GM12864 (cell line): Measurements from ENCODE around the gene KCTD14.

Source experiments
- DNase-seq: peaks from one replicate; pipeline ENCODE4 v3.0.0-alpha.2; 2011; ENCODE audit warnings: low read depth
- H3K4me3 ChIP-seq: 2 replicates; pipeline ENCODE4 v1.5.1; 2011; ENCODE audit warnings: mild to moderate bottlenecking, low read depth, low read length, control low read depth
- TF ChIP-seq, protein P1 (sequence below): IDR thresholded peaks from 2 replicates; pipeline ENCODE4 v1.5.1; 2011; ENCODE audit warnings: low read depth, mild to moderate bottlenecking, moderate library complexity, low read length, control low read depth, inconsistent platforms; ENCODE audit errors: missing control alignments

KCTD14 gene

DNA sequence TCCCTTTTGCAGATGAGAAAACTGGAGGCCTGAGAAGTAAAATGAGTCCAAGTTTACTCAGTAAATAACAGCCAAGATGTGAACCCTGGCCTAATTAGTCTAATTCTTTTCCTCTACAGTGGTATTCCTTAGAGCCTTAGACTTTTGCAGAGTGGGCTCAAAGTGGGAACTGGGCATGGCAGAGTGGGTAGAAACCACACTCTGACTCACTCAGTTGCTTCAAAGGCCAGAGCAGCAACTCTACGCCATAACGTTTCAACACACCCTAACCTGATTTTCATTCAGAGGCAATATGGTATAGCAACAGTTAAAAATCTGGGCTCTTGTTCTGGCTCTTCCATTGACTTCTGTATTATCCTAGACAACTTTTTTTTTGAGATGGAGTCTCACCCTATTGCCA, 43.4 kb upstream of the KCTD14 start:
- no peak for DNase-seq
- TF ChIP-seq, protein P1, sequence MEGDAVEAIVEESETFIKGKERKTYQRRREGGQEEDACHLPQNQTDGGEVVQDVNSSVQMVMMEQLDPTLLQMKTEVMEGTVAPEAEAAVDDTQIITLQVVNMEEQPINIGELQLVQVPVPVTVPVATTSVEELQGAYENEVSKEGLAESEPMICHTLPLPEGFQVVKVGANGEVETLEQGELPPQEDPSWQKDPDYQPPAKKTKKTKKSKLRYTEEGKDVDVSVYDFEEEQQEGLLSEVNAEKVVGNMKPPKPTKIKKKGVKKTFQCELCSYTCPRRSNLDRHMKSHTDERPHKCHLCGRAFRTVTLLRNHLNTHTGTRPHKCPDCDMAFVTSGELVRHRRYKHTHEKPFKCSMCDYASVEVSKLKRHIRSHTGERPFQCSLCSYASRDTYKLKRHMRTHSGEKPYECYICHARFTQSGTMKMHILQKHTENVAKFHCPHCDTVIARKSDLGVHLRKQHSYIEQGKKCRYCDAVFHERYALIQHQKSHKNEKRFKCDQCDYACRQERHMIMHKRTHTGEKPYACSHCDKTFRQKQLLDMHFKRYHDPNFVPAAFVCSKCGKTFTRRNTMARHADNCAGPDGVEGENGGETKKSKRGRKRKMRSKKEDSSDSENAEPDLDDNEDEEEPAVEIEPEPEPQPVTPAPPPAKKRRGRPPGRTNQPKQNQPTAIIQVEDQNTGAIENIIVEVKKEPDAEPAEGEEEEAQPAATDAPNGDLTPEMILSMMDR = no peak
- H3K4me3 ChIP-seq = no peak overlapping the region

DNA sequence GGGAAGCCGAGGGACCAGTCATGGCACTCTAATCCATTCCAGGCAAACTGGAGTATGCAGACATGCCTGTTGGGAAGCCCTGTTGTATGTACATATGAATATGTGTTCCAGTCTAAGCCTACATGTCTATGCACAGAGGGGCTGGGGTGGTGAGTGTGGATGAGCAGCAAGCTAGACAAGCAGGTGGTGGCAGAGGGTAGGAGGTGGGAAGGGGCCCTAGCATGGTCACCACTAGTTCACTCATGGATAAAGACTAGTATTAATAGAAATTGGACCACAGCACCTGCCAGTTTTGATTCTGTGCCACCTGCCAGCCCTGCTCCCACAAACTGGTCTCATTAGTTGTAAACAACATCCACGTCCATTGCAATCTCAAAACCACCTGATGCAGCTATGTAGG, 42.1 kb upstream of the KCTD14 start:
- H3K4me3 ChIP-seq = no peak overlapping the region
- TF ChIP-seq, protein P1 = no peak
- DNase-seq = no peak

DNA sequence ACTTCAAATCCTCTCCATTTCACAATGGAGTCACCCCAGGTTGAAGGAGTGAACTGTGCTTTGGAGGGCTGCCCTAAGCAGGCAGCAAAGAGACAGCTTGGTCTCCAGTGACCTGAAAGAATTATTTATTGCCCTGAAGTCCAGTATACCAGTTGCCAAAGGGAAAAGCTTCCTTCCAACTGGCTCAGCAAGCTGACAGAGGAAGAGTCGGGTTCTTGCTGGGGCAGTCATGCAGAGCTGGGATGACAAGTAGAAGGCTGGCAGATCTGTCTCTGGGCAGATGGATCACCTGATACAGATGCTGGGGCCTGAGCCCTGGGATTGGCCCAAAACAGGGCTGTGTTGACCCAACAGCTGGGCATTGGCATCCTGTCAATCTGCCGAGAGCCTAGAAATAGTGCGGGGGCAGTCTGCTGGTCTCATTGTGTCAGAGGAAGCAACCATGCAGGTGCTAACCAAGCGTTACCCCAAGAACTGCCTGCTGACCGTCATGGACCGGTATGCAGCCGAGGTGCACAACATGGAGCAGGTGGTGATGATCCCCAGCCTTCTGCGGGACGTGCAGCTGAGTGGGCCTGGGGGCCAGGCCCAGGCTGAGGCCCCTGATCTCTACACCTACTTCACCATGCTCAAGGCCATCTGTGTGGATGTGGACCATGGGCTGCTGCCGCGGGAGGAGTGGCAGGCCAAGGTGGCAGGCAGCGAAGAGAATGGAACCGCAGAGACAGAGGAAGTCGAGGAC, 40.5 kb upstream of the KCTD14 start, which contains the start of gene THRSP:
Gene THRSP (plus strand): TSS at position 422 of the 742 bp plus-strand sequence. CDS start 21 bp downstream, at position 443.
- TF ChIP-seq, protein P1 = no peak
- no peak for DNase-seq

DNA sequence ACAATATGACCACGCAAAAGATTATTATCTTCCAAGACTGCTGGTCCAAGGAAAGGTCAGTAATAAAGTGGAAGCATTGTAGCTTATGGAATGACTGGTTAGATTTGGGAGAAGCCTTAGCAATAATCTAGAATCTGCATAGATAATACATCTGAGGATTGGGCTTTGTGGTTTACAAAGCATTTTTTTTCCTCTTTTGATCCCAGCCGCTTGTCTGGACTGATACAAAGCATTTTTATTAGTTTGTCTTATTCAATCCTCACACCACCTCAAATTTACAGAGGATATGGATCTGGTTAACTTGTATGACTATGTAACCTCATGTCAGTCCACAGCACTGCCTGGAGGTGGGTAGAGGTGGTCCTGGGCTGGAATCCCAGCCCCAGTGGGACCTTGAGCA, 39.6 kb upstream of the KCTD14 start:
- TF ChIP-seq, protein P1 = no peak
- no peak overlapping the region for H3K4me3 ChIP-seq
- DNase-seq = no peak

More for the DNA sequence above, 40.5 kb upstream of the KCTD14 start, which contains the start of gene THRSP:
- no peak within 1 kb of the TSS for H3K4me3 ChIP-seq

DNA sequence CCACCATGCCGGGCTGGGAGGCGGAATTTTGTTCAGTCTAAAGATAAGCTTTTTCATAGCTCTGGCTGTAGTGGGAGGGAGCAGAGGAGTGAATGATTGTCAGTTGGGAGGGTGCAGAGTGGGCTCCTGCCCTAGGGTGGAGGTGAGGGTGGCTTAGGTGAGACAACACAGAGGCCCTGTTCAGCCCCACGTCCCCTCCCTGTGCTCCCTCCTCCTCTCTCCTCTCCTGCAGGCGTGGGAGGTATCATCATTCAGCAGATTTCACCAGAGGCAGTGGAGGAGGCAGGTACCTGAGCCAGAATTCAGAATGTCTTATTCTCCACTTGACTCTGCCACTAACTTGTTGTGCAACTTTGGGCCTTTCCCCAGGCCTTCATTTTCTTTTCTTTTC, 38.8 kb upstream of the KCTD14 start:
- TF ChIP-seq, protein P1 = no peak
- no peak overlapping the region for H3K4me3 ChIP-seq
- no peak for DNase-seq

DNA sequence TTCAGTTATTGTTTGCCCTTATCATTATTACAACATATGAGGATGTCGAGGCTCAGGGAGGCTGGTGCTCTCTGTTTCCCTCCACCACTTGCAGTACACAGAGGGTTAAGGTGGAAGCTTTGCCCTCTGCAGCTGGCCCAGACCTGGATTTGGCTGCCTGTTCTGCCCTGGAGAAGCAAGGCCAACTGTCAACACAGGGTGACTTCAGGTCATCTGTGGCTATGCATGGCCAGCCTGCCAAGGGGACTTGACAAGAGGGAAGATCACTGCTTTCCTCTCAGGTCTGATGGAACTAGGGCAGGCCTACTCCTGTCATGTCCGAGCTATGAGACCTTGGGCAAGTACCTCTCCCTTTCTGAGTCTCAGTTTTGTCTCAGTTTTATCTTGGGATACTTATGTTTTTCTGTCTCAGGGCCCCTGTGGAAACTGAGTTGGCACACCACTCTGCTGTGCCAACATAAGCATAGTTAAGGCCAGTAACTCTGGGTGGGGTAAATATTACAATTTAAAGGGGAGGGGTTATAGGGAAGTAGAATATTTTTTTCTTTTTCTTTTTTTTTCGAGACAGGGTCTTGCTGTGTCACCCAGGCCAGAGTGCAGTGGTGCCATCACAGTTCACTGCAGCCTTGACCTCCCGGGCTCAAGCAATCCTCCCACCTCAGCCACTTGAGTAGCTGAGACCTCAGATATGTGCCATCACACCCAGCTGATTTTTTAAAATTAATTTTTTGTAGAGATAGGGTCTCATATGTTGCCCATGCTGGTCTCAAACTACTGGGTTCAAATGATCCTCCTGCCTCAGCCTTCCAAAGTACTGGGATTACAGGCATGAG, 38.2 kb upstream of the KCTD14 start:
- TF ChIP-seq, protein P1 = no peak
- DNase-seq = no peak
- H3K4me3 ChIP-seq = no peak overlapping the region
